GM19035 (cell line): ENCODE data around the gene KBTBD7.
"Not testable (repeated sequence)": the region's sequence is repeated elsewhere in the genome, so short reads cannot be mapped to it uniquely, and the experiment has no call there.

Experiments
- ATAC-seq: cut with Tn5 transposase; IDR thresholded peaks from one replicate; pipeline ENCODE4 v1.9.1; 2021; ENCODE audit not compliant: unreplicated experiment

Gene KBTBD7

GRCh38 chr13:41196620-41197019, 2.3 kb upstream of the KBTBD7 start:
- no peak for ATAC-seq

- no peak for ATAC-seq
Measured at GRCh38 chr13:41196011-41196410, 1.6 kb upstream of the KBTBD7 start.

GRCh38 chr13:41193469-41193868, 900 bp downstream of the KBTBD7 start:
- no peak for ATAC-seq

- no peak for ATAC-seq
Measured at GRCh38 chr13:41188584-41188983, 5.8 kb downstream of the KBTBD7 start.

- no peak for ATAC-seq
Measured at GRCh38 chr13:41186481-41186880, 7.9 kb downstream of the KBTBD7 start.

- ATAC-seq: no peak
Measured at GRCh38 chr13:41182231-41182630, 12.1 kb downstream of the KBTBD7 start.

GRCh38 chr13:41179593-41180250, 14.6 kb downstream of the KBTBD7 start:
- no peak for ATAC-seq

GRCh38 chr13:41178040-41178439, 16.3 kb downstream of the KBTBD7 start:
- no peak for ATAC-seq

GRCh38 chr13:41177616-41178015, 16.8 kb downstream of the KBTBD7 start:
- ATAC-seq: no peak

- not testable (repeated sequence) for ATAC-seq
Measured at GRCh38 chr13:41175576-41175975, 18.8 kb downstream of the KBTBD7 start.

GRCh38 chr13:41162151-41162550, 32.2 kb downstream of the KBTBD7 start:
- ATAC-seq: no peak

GRCh38 chr13:41159174-41159573, 35.2 kb downstream of the KBTBD7 start:
- no peak for ATAC-seq

GRCh38 chr13:41157048-41157717, 37.2 kb downstream of the KBTBD7 start:
- ATAC-seq: no peak

- ATAC-seq: no peak
Measured at GRCh38 chr13:41156620-41157019, 37.7 kb downstream of the KBTBD7 start.

- no peak for ATAC-seq
Measured at GRCh38 chr13:41154042-41154441, 40.3 kb downstream of the KBTBD7 start.

- ATAC-seq: no peak
Measured at GRCh38 chr13:41152005-41152404, 42.4 kb downstream of the KBTBD7 start.

GRCh38 chr13:41150058-41150457, 44.3 kb downstream of the KBTBD7 start:
- no peak for ATAC-seq

- ATAC-seq: no peak
Measured at GRCh38 chr13:41148419-41149283, 45.7 kb downstream of the KBTBD7 start.

- ATAC-seq: no peak
Measured at GRCh38 chr13:41145136-41145908, 49.0 kb downstream of the KBTBD7 start.

GRCh38 chr13:41144576-41144975, 49.8 kb downstream of the KBTBD7 start:
- ATAC-seq: no peak
